IMR-90 (cell line): ENCODE data around the gene SDHB.
A peak's percentile ranks its signal among the peaks of the same experiment; 100 is the strongest.

Experiments used
- BHLHE40 ChIP-seq: fragments of 150-350 bp; IDR thresholded peaks from 2 replicates; pipeline ENCODE4 v1.6.1; 2016; ENCODE audit warnings: mild to moderate bottlenecking, low read depth, low read length
- CHD1 ChIP-seq: IDR thresholded peaks from 2 replicates; pipeline ENCODE4 v1.6.1; 2012; ENCODE audit warnings: low read depth, low read length, improper control_type of control experiment
- CTCF ChIP-seq: conservative IDR thresholded peaks from 2 replicates; pipeline ENCODE4 v1.5.1; 2012; ENCODE audit warnings: mild to moderate bottlenecking, low read depth, low read length, improper control_type of control experiment
- FOS ChIP-seq: fragments of 150-350 bp; IDR thresholded peaks from 2 replicates; pipeline ENCODE4 v1.6.1; 2016; ENCODE audit warnings: low read depth, low read length
- MXI1 ChIP-seq: IDR thresholded peaks from 2 replicates; pipeline ENCODE4 v1.6.1; 2012; ENCODE audit warnings: low read depth, mild to moderate bottlenecking, low read length, moderate library complexity, borderline replicate concordance
- POLR2A ChIP-seq: IDR thresholded peaks from 2 replicates; pipeline ENCODE4 v1.6.1; 2012; ENCODE audit warnings: mild to moderate bottlenecking, low read depth, low read length
- RAD21 ChIP-seq: IDR thresholded peaks from 2 replicates; pipeline ENCODE4 v1.6.1; 2012; ENCODE audit warnings: low read length, improper control_type of control experiment
- RCOR1 ChIP-seq: IDR thresholded peaks from 2 replicates; pipeline ENCODE4 v1.6.1; 2012; ENCODE audit warnings: mild to moderate bottlenecking, low read length, improper control_type of control experiment; ENCODE audit not compliant: insufficient replicate concordance
- RFX5 ChIP-seq: IDR thresholded peaks from 2 replicates; pipeline ENCODE4 v1.8.0; 2012; ENCODE audit warnings: low read depth, mild to moderate bottlenecking, low read length, moderate library complexity
- SMC3 ChIP-seq: fragments of 150-350 bp; IDR thresholded peaks from 2 replicates; pipeline ENCODE4 v1.6.1; 2016; ENCODE audit warnings: low read depth, mild to moderate bottlenecking, antibody characterized with exemption, low read length, moderate library complexity
- TF ChIP-seq, protein P1 (sequence below): fragments of 150-350 bp; IDR thresholded peaks from 2 replicates; pipeline ENCODE4 v1.6.1; 2017; ENCODE audit warnings: mild to moderate bottlenecking, antibody characterized with exemption, low read length, low read depth
- TF ChIP-seq, protein P2 (sequence below): fragments of 150-350 bp; IDR thresholded peaks from 2 replicates; pipeline ENCODE4 v1.6.1; 2016; ENCODE audit warnings: low read depth, mild to moderate bottlenecking, low read length, moderate library complexity, borderline replicate concordance

DNA sequence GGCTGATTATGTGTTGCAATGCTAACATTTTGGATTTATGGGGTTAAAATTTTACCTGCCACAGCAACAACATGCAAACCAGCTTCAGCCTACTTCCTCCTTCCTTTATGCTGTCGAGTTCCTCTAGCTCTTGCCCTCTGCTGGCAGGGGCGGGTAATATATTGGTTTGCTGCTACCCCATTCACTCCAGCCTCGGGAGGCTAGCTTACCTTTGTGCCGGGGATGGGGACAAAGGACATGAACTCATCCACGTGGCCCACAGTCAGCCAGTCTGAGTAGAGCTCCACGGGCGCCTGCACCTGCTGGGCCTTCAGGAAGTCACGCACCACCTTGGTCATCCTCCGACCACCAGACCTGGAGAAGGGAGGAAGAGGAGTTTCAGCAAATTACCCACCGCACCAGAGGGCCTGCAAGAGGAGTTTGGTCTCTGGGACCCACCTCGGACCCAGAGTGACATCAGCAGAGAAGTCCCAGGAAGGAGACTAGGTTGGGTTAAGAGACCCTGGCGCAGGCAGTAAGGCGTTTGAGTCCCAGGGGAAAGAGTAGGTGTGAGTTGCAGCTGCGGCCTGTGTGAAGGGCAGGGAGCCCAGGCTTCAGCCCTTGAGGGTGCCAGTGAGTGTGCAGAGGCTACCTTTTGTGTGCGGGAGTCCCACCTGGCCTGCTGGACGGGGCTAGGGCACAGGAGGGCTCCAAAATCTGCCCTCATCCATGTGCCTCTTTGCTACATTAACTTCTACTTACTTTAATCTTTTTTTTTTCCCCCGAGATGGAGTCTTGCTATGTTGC lies 21.8 kb upstream of the SDHB start:
- TF ChIP-seq CTCF, result peak; percentile 47
- TF ChIP-seq POLR2A, result no peak
- no peak for TF ChIP-seq BHLHE40
- TF ChIP-seq, protein P1, sequence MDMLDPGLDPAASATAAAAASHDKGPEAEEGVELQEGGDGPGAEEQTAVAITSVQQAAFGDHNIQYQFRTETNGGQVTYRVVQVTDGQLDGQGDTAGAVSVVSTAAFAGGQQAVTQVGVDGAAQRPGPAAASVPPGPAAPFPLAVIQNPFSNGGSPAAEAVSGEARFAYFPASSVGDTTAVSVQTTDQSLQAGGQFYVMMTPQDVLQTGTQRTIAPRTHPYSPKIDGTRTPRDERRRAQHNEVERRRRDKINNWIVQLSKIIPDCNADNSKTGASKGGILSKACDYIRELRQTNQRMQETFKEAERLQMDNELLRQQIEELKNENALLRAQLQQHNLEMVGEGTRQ, result no peak
- peak; percentile 33 for TF ChIP-seq RAD21
- no peak for TF ChIP-seq MXI1
- TF ChIP-seq RFX5, result no peak
- no peak for TF ChIP-seq FOS
- TF ChIP-seq SMC3, result peak; percentile 33; the same call in 1 of the 2 replicates
- TF ChIP-seq RCOR1, result no peak
- TF ChIP-seq, protein P2, sequence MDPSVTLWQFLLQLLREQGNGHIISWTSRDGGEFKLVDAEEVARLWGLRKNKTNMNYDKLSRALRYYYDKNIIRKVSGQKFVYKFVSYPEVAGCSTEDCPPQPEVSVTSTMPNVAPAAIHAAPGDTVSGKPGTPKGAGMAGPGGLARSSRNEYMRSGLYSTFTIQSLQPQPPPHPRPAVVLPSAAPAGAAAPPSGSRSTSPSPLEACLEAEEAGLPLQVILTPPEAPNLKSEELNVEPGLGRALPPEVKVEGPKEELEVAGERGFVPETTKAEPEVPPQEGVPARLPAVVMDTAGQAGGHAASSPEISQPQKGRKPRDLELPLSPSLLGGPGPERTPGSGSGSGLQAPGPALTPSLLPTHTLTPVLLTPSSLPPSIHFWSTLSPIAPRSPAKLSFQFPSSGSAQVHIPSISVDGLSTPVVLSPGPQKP, result no peak
- no peak for TF ChIP-seq CHD1
